Osteoblast (primary cell): ENCODE results near the gene PSMB3. TPM values are rescaled to one million over a fixed set of nuclear protein-coding genes. Genes with fewer than 3 reads are reported as not detected.
"Not testable (repeated sequence)": the region's sequence is repeated elsewhere in the genome, so short reads cannot be mapped to it uniquely, and the experiment has no call there.

Source experiments
- DNase-seq: peaks from one replicate; pipeline ENCODE4 v3.0.0; 2011; ENCODE audit warnings: low spot score, mixed read lengths; ENCODE audit not compliant: insufficient read length; ENCODE audit errors: missing footprints
- H2AFZ ChIP-seq: 2 replicates; pipeline ENCODE4 v1.6.0; 2011; ENCODE audit warnings: mild to moderate bottlenecking, low read length
- H3K27ac ChIP-seq: 2 replicates; pipeline ENCODE4 v1.5.1; 2011; ENCODE audit warnings: mild to moderate bottlenecking, low read depth, low read length, moderate library complexity
- H3K27me3 ChIP-seq: 2 replicates; pipeline ENCODE4 v1.6.0; 2012; ENCODE audit warnings: mild to moderate bottlenecking, control low read depth, inconsistent platforms, low read length, moderate library complexity; ENCODE audit not compliant: insufficient read depth
- H3K36me3 ChIP-seq: 2 replicates; pipeline ENCODE4 v1.5.1; 2011; ENCODE audit warnings: mild to moderate bottlenecking, low read length, control low read depth, moderate library complexity; ENCODE audit not compliant: insufficient read depth
- H3K4me1 ChIP-seq: 2 replicates; pipeline ENCODE4 v1.5.1; 2011; ENCODE audit warnings: mild to moderate bottlenecking, low read length, control low read depth, moderate library complexity; ENCODE audit not compliant: insufficient read depth
- H3K4me2 ChIP-seq: 2 replicates; pipeline ENCODE4 v1.6.0; 2011; ENCODE audit warnings: mild to moderate bottlenecking, low read length; ENCODE audit not compliant: insufficient read depth
- H3K4me3 ChIP-seq: fragments of 200-600 bp; sonication (generic); 3 replicates; pipeline ENCODE4 v1.5.1; 2012; ENCODE audit warnings: mild to moderate bottlenecking, low read length, inconsistent platforms; ENCODE audit not compliant: insufficient read depth
- H3K79me2 ChIP-seq: 2 replicates; pipeline ENCODE4 v1.6.0; 2012; ENCODE audit warnings: mild to moderate bottlenecking, low read length, control low read depth, inconsistent platforms; ENCODE audit not compliant: insufficient read depth
- H3K9me3 ChIP-seq: 2 replicates; pipeline ENCODE4 v1.5.1; 2011; ENCODE audit warnings: low read depth, low read length, control low read depth
- H4K20me1 ChIP-seq: 2 replicates; pipeline ENCODE4 v1.6.0; 2012; ENCODE audit warnings: mild to moderate bottlenecking, low read length, control low read depth; ENCODE audit not compliant: insufficient read depth
- total RNA-seq: library from RNA; depleted of rRNA; stranded (reverse); fragments of >200 nt; gene quantifications from 2 replicates; pipeline ENCODE4 v1.2.3, GENCODE V29; 2012
- TF ChIP-seq, protein P1 (sequence below): IDR thresholded peaks from 2 replicates; pipeline ENCODE4 v1.5.1; 2011; ENCODE audit warnings: mild to moderate bottlenecking, low read depth, low read length, moderate library complexity; ENCODE audit errors: extremely low read depth

The PSMB3 gene
- total RNA-seq, 1 donor: 235 TPM

DNA sequence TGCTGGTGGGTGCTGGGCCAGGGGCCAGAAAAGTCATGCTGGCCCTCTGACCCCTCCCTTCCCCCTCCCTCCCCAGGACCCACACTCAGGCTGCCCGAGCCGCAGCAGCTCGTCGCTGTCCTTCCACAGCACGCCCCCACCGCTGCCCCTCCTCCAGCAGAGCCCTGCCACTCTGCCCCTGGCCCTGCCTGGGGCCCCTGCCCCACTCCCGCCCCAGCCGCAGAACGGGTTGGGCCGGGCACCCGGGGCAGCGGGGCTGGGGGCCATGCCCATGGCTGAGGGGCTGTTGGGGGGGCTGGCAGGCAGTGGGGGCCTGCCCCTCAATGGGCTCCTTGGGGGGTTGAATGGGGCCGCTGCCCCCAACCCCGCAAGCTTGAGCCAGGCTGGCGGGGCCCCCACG lies 30.7 kb upstream of the PSMB3 start:
- no peak for DNase-seq
- no peaks in the 10 kb centered on the region for H3K4me1 ChIP-seq
- TF ChIP-seq, protein P1, sequence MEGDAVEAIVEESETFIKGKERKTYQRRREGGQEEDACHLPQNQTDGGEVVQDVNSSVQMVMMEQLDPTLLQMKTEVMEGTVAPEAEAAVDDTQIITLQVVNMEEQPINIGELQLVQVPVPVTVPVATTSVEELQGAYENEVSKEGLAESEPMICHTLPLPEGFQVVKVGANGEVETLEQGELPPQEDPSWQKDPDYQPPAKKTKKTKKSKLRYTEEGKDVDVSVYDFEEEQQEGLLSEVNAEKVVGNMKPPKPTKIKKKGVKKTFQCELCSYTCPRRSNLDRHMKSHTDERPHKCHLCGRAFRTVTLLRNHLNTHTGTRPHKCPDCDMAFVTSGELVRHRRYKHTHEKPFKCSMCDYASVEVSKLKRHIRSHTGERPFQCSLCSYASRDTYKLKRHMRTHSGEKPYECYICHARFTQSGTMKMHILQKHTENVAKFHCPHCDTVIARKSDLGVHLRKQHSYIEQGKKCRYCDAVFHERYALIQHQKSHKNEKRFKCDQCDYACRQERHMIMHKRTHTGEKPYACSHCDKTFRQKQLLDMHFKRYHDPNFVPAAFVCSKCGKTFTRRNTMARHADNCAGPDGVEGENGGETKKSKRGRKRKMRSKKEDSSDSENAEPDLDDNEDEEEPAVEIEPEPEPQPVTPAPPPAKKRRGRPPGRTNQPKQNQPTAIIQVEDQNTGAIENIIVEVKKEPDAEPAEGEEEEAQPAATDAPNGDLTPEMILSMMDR: no peak

DNA sequence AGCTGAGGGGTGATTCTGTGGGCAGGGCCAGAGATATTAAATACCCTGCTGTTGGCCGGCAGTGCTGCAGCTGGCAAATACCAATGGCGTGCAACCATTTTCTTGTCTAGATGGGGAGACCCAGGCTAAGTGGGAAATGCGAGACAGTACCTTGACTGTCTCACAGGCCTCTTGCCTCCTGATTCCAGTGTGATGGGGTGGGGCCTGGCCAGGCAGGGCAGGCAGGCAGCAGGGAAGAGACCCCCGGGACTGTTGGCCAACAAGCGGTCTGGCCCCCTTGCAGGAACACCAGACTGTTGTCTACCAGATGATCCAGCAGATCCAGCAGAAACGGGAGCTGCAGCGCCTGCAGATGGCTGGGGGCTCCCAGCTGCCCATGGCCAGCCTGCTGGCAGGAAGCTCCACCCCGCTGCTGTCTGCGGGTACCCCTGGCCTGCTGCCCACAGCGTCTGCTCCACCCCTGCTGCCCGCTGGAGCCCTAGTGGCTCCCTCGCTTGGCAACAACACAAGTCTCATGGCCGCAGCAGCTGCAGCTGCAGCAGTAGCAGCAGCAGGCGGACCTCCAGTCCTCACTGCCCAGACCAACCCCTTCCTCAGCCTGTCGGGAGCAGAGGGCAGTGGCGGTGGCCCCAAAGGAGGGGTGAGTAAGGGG lies 28.1 kb upstream of the PSMB3 start:
- Histone ChIP-seq H2AFZ (no peak overlapping the region), H3K4me3 (no peak overlapping the region), H3K36me3 (peaks cover 20% of the 10 kb centered on the region), H3K79me2 (no peaks in the 10 kb centered on the region), H3K27ac (no peak overlapping the region), H3K27me3 (no peaks in the 10 kb centered on the region), H3K4me1 (no peaks in the 10 kb centered on the region), H4K20me1 (no peaks in the 10 kb centered on the region), H3K4me2 (no peak overlapping the region), H3K9me3 (no peaks in the 10 kb centered on the region)
- no peak for DNase-seq
- TF ChIP-seq, protein P1: no peak

More for the DNA sequence above, 30.7 kb upstream of the PSMB3 start:
- H3K4me2 ChIP-seq: no peak overlapping the region
- H3K27me3 ChIP-seq: no peaks in the 10 kb centered on the region
- H2AFZ ChIP-seq: no peak overlapping the region
- no peaks in the 10 kb centered on the region for H3K79me2 ChIP-seq
- peaks cover 33% of the 10 kb centered on the region for H3K36me3 ChIP-seq
- no peaks in the 10 kb centered on the region for H4K20me1 ChIP-seq
- H3K27ac ChIP-seq: no peak overlapping the region
- no peak overlapping the region for H3K4me3 ChIP-seq
- no peaks in the 10 kb centered on the region for H3K9me3 ChIP-seq

DNA sequence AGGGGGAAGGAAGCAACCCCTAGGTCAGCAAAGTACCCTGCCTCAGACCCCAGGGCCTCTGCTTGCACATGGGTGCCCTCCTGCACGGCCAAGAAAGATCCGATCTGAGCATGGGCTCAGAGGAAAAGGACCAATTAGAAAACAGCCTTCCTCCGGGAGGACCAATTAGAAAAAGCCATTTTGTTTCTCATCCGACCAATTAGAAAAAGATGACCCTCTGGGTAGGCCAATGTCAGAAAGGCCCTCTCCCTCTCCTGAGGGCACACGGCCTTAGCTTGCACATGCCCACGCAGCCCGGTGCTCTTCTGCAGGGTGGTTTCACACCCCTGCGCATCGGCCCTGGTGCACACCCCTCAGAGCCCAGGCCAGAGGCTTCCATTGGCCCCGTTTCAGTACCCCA lies 27.5 kb upstream of the PSMB3 start:
- no peaks in the 10 kb centered on the region for H3K79me2 ChIP-seq
- H3K4me2 ChIP-seq: no peak overlapping the region
- TF ChIP-seq, protein P1: no peak
- peaks cover 20% of the 10 kb centered on the region for H3K36me3 ChIP-seq
- H3K9me3 ChIP-seq: no peaks in the 10 kb centered on the region
- no peak overlapping the region for H3K4me3 ChIP-seq
- H3K4me1 ChIP-seq: no peaks in the 10 kb centered on the region
- no peak overlapping the region for H2AFZ ChIP-seq
- H4K20me1 ChIP-seq: no peaks in the 10 kb centered on the region
- DNase-seq: no peak
- H3K27me3 ChIP-seq: no peaks in the 10 kb centered on the region
- no peak overlapping the region for H3K27ac ChIP-seq

DNA sequence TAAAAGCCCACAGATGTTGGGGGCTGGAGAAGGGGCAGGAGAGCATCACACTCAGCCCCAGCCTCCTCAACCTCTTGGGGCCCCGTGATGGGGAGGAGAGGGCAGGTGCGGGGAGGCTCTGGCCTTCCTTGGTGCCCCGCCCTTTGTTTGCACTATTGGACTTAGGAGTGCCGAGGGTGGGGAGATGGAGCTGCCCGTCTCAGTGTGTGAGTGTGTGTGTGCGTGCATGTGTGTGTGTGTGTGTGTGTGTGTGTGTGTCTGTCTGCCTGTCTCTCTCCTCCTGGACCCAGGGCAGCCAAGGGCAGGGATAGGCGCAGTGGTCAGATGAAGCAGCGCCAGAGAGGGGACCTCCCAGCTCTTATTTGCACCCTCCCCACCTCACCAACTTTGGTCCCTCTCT lies 26.4 kb upstream of the PSMB3 start:
- H4K20me1 ChIP-seq, H3K4me3 ChIP-seq, H3K79me2 ChIP-seq, H3K27me3 ChIP-seq, H3K4me1 ChIP-seq, H3K27ac ChIP-seq, DNase-seq, H3K9me3 ChIP-seq, H2AFZ ChIP-seq, H3K4me2 ChIP-seq: not testable (repeated sequence)
- peaks cover 18% of the 10 kb centered on the region for H3K36me3 ChIP-seq
